Activated B cell treated with CpG ODN at 0.5 μM for 24 hours (primary cell): ENCODE measurements around the gene ATF6. TPM values are rescaled to one million over a fixed set of nuclear protein-coding genes. Genes with fewer than 3 reads are reported as not detected.

Experiments
- ATAC-seq: fragments of 200-7000 bp; cut with Tn5 transposase; one replicate; pipeline ENCODE4 v1.10.0; 2021; ENCODE audit warnings: low read depth, mild to moderate bottlenecking, moderate library complexity
- CTCF ChIA-PET: fragments of 350-600 bp; sonication (Branson Sonifier 250); formaldehyde crosslinking; loops from one replicate; lab custom pipeline; 2021; ENCODE audit warnings: antibody characterized with exemption; lab: Charles Lee
- POLR2A ChIA-PET: fragments of 350-600 bp; sonication (Branson Sonifier 250); formaldehyde crosslinking; loops from one replicate; lab custom pipeline; 2021; ENCODE audit warnings: antibody characterized with exemption; lab: Charles Lee
- DNase-seq: peaks from one replicate; pipeline ENCODE4 v3.0.0; 2022
- H3K27ac Mint-ChIP-seq: one replicate; pipeline ENCODE4 v1.8.0; 2020; ENCODE audit warnings: mixed read lengths
- H3K27me3 Mint-ChIP-seq: one replicate; pipeline ENCODE4 v1.8.0; 2021; ENCODE audit warnings: mixed read lengths
- H3K36me3 Mint-ChIP-seq: one replicate; pipeline ENCODE4 v1.8.0; 2021; ENCODE audit warnings: low read depth, mixed read lengths
- H3K4me1 Mint-ChIP-seq: one replicate; pipeline ENCODE4 v1.8.0; 2021; ENCODE audit warnings: mixed read lengths
- H3K4me3 Mint-ChIP-seq: one replicate; pipeline ENCODE4 v1.8.0; 2020; ENCODE audit warnings: mild to moderate bottlenecking, mixed read lengths
- H3K9me3 Mint-ChIP-seq: one replicate; pipeline ENCODE4 v1.8.0; 2020; ENCODE audit warnings: mixed read lengths
- intact Hi-C: fragments of 100-400 bp; cut with micrococcal nuclease; formaldehyde crosslinking; loops from one replicate; pipeline ENCODE4 v1.15.1; 2024
- total RNA-seq: library from RNA; stranded (reverse); gene quantifications from 2 replicates; pipeline ENCODE4 v1.2.3, GENCODE V29; 2022
- TF ChIP-seq, protein P1 (sequence below): fragments of 200-600 bp; IDR thresholded peaks from one replicate; pipeline ENCODE4 v1.8.0; 2022; ENCODE audit warnings: antibody characterized with exemption, mild to moderate bottlenecking

ATF6 gene
- total RNA-seq, 1 donor from 2014 or later: 24.6 TPM

DNA sequence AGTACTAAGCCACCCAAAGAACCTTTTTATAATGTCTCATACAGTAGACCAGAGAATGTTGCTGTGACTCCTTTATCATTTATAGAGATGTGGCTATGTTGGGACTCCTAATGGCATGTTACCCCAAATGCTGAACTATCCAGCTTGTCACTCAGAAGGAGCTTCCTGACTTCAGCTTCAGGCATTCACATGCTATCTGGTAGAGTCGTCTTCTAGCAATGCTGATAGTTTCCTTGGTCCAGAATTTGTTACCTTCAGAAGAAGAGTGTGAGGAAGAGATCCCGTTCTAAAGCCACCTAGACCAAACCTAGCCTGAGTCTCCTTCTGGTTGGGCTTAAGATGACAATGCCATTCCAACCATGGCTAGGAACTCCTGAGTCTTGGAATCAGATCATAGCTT lies 189.5 kb downstream of the ATF6 start:
- no peaks in the 10 kb centered on the region for H3K27me3 Mint-ChIP-seq
- intact Hi-C loops: no loop called here
- no peak for ATAC-seq
- no peak for DNase-seq
- POLR2A ChIA-PET: no interaction called here
- H3K4me1 Mint-ChIP-seq: peaks cover 6% of the 10 kb centered on the region
- TF ChIP-seq, protein P1, sequence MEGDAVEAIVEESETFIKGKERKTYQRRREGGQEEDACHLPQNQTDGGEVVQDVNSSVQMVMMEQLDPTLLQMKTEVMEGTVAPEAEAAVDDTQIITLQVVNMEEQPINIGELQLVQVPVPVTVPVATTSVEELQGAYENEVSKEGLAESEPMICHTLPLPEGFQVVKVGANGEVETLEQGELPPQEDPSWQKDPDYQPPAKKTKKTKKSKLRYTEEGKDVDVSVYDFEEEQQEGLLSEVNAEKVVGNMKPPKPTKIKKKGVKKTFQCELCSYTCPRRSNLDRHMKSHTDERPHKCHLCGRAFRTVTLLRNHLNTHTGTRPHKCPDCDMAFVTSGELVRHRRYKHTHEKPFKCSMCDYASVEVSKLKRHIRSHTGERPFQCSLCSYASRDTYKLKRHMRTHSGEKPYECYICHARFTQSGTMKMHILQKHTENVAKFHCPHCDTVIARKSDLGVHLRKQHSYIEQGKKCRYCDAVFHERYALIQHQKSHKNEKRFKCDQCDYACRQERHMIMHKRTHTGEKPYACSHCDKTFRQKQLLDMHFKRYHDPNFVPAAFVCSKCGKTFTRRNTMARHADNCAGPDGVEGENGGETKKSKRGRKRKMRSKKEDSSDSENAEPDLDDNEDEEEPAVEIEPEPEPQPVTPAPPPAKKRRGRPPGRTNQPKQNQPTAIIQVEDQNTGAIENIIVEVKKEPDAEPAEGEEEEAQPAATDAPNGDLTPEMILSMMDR: no peak
- H3K4me3 Mint-ChIP-seq: no peak overlapping the region
- CTCF ChIA-PET: no interaction called here
- peaks cover 62% of the 10 kb centered on the region for H3K36me3 Mint-ChIP-seq
- H3K9me3 Mint-ChIP-seq: no peaks in the 10 kb centered on the region
- H3K27ac Mint-ChIP-seq: no peak overlapping the region

DNA sequence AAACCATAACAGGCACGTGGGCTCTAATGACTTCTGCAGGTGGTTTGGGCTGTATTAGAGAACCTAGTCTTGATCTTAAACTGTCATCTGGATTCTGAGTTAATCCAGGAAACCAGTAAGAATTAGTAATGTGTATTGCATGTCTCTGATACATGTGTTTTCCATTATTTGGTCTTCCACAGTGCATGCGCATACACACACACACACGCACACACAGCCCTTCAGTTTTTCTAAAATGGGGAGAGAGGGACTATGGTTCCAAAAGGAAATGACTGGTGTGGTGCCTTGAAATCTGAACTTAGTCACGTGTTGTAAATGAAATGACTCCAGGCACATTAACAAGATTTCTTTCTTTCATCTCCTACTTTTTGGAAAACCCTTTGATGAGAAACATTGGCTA lies 190.0 kb downstream of the ATF6 start:
- Mint-ChIP-seq H3K27me3 (no peaks in the 10 kb centered on the region), H3K9me3 (no peaks in the 10 kb centered on the region), H3K4me3 (no peak overlapping the region), H3K36me3 (peaks cover 65% of the 10 kb centered on the region), H3K4me1 (peaks cover 6% of the 10 kb centered on the region), H3K27ac (no peak overlapping the region)
- DNase-seq (no peak), ATAC-seq (no peak)
- TF ChIP-seq, protein P1: no peak
- intact Hi-C loops: no loop called here
- POLR2A ChIA-PET: no interaction called here
- CTCF ChIA-PET: no interaction called here

DNA sequence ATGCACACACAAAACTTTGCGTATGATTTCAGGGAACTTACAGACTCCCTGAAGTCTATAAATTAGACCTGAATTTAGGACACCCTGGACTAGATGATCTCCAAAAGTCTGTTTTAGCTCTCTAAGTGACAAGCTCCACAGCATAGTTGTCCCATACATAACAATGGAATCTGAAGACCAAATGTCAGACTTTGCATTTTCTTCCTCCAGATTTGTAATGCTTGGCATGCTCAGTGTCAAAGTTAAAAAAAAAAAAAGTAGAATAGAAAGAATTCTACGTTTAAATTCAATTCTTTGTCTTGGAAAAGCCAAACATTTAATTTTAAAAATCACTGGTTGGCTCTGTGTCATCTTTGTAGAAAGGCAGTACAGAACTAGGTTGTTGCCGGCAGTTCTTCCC lies 190.8 kb downstream of the ATF6 start:
- ChIA-PET POLR2A (no interaction called here), CTCF (no interaction called here)
- H3K27ac Mint-ChIP-seq: no peak overlapping the region
- H3K4me3 Mint-ChIP-seq: no peak overlapping the region
- peaks cover 68% of the 10 kb centered on the region for H3K36me3 Mint-ChIP-seq
- H3K4me1 Mint-ChIP-seq: peaks cover 9% of the 10 kb centered on the region
- no peaks in the 10 kb centered on the region for H3K9me3 Mint-ChIP-seq
- TF ChIP-seq, protein P1: no peak
- H3K27me3 Mint-ChIP-seq: no peaks in the 10 kb centered on the region
- intact Hi-C loops: no loop called here
- ATAC-seq: no peak
- DNase-seq: no peak

DNA sequence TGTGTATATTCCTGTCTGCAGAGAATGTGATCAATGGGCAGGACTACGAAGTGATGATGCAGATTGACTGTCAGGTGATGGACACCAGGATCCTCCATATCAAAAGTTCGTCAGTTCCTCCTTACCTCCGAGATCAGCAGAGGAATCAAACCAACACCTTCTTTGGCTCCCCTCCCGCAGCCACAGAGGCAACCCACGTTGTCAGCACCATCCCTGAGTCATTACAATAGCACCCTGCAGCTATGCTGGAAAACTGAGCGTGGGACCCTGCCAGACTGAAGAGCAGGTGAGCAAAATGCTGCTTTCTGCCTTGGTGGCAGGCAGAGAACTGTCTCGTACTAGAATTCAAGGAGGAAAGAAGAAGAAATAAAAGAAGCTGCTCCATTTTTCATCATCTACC lies 192.3 kb downstream of the ATF6 start:
- no peak overlapping the region for H3K4me3 Mint-ChIP-seq
- ATAC-seq (no peak), DNase-seq (no peak)
- H3K36me3 Mint-ChIP-seq: peaks cover 71% of the 10 kb centered on the region
- CTCF ChIA-PET: no interaction called here
- TF ChIP-seq, protein P1: no peak
- no peaks in the 10 kb centered on the region for H3K9me3 Mint-ChIP-seq
- no peak overlapping the region for H3K27ac Mint-ChIP-seq
- POLR2A ChIA-PET: no interaction called here
- H3K4me1 Mint-ChIP-seq: peaks cover 12% of the 10 kb centered on the region
- intact Hi-C loops: no loop called here
- H3K27me3 Mint-ChIP-seq: no peaks in the 10 kb centered on the region

DNA sequence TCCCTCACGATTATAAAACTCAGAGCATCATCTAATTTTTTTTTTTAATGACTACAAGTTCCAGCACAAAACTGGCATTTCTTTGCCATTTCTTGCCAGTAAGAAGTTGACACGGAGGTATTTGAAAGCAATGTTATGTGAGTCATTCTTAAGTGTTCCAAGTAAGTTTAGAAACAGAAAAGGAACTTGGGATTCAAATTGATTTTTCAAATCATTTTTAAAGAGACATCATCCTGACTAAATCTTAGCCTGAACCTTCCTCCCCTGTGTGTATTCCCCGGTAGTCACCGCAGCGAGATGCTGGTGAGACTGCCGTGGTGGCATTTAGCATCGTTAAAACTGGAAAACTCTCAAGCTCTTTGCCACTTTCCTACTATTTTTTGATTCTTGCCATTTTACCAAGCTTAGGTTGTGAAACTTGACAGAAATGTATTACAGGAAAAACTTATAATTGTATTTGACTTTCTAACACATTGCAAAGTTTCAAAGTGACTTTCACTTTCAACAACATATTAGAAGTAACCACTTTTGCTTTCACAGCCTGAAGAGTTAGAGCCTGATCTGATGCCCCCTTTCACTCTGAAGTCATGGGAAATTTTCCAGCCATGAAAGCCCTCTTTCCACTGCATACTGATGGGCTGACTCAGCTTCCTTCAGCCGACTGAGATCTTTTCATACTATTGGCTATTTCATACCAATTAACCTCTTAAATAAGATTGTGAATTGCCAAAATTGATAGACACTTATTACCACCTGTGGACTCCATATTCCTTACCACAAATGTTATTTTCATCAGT lies 196.2 kb downstream of the ATF6 start:
- Mint-ChIP-seq H3K9me3 (no peaks in the 10 kb centered on the region), H3K27ac (no peak overlapping the region), H3K4me1 (peaks cover 11% of the 10 kb centered on the region), H3K27me3 (no peaks in the 10 kb centered on the region), H3K4me3 (peak overlapping the region; percentile 79), H3K36me3 (peaks cover 80% of the 10 kb centered on the region)
- intact Hi-C loops: no loop called here
- no peak for ATAC-seq
- CTCF ChIA-PET: no interaction called here
- POLR2A ChIA-PET: no interaction called here
- DNase-seq: no peak
- TF ChIP-seq, protein P1: no peak
